Measurements from ENCODE around the gene KCNS1.
"Not testable (repeated sequence)": the region's sequence is repeated elsewhere in the genome, so short reads cannot be mapped to it uniquely, and the experiment has no call there.

The KCNS1 gene

DNA sequence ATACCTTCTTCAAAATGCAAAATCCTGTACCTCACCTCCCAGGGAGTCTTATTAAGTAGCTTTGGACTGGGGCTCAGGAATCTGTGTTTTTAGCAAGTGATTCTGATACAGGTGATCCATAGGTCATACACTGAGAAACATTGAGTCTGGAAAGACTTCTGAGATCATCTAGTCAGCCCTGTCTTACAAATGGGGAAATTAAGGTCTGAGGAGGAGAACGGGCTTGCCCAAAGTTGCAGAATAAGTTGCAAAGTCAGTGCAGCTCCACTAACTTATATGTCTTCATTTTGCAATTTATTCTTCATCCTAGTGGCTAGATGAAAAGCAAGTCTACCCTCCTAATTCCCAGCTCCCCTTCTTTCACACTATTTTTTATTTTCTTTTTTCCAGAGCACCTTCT lies 28.9 kb downstream of the KCNS1 start:
- no peak for DNase-seq

DNA sequence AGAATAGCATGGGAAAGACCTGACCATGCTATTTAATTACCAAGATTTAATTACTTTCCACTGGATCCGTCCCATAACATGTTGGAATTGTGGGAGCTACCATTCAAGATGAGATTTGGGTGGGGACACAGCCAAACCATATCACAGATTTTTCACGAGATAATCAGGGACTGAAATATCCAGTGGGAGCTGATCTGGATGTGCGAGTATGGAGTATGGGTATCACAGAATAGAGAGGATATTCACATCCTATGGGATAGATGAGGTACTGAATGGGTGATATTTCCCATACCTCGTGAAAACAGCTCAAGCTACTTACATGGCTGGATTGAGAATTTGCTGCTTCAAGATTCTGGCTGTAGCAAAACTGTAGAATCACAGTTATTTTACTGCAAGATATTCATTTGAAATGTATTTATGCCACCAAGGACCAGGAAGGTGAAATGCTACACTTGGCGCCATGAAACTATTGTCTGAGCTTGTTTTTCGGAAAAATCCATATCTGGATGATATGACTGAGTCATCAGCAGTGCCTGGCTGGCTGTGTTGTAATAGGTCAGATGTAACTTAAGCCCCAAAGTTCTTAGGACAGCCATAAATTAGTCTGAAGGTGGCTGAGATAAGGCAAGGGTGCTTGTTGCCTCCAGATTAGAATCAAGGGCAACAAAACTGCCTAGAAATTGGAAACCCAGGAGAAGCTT lies 29.8 kb downstream of the KCNS1 start:
- DNase-seq = no peak

GRCh38 chr20:45069261-45069660 lies 31.7 kb downstream of the KCNS1 start:
- DNase-seq = no peak

GRCh38 chr20:45067558-45067957 lies 33.4 kb downstream of the KCNS1 start:
- no peak for DNase-seq

GRCh38 chr20:45067087-45067486 lies 33.8 kb downstream of the KCNS1 start:
- no peak for DNase-seq

DNA sequence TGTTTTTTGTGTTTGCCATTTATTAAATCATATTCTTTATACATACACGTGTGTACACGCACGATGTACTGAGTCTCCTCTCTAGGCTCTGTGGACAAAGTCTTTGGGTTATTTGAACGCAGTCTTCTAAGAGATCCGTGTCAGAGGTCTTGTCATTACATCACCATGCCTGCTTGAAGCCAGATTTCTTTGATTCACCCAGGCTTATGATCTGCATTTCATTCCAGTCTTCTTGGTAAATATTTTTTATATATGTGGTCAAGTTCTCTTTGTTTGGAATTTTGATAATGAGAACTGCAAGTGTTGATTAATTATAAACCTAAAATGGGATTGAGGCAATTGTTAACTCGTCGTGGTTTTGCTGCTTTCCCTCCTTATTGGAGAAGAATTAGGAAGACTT lies 34.6 kb downstream of the KCNS1 start:
- no peak for DNase-seq

DNA sequence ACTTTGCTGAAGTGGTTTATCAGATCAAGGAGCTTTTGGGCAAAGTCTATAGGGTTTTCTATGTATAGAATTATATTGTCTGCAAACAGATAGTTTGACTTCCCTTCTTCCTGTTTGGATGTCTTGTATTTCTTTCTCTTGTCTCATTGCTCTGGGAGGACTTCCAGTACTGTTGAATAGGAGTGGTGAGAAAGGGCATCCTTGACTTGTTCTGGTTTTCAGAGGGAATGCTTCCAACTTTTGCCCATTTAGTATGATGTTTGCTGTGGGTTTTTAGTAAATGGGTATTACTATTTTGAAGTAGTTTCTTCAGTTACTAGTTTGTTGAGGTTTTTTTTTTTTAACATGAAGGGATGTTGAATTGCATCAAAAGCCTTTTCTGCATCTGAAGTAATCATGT lies 36.1 kb downstream of the KCNS1 start:
- DNase-seq = no peak

- not testable (repeated sequence) for DNase-seq
Observed at GRCh38 chr20:45063107-45063506, 37.8 kb downstream of the KCNS1 start.

- DNase-seq = no peak
Observed at GRCh38 chr20:45061244-45061643, 39.7 kb downstream of the KCNS1 start.

DNA sequence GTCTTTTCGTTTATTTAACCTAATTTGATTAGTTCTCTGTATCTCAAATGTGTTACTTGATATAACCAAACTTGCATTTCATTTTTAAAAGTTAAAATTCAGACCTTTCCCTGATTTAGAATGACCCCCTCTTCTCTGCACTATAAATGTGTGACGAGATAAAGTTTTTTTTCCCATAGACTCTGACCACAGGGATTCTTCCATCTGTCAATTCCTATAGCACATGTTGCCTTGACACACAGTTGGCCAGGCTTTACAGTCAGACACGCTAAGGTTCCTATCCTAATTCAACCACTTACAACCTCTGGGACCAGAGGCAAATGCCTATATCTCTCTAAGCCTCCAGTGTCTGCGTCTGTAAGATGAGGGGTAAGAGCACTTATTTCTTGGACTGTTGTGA lies 40.6 kb downstream of the KCNS1 start:
- DNase-seq = no peak

DNA sequence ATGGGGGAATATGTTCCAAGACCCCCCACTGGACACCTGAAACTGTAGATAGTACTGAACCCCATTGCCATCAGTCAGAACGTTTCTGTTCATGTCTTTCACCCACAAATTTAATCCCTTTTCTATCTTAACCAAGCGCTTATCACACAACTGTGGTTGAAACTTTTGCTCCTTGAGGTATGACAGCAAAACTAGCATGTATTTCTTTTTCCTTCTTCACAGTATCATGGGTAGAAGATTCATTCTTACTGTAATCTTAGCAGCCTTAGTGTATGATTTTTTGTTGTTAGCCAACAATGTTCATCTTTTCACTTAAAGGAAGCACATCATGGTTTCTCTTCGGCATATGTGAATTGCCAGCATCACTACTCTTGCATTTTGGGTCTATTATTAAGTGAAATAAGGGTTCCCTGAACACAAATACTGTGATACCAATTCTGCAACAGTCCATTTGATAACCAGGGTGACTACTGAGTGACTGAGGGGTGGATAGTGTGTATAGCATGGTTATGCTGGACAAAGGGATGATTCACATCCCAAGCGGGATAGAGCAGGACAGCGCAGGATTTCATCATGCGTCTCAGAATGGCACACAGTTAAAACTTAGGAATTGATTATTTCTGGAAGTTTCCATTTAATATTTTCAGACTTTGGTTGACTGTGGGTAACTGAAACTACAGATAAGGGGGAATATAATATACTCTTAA lies 41.8 kb downstream of the KCNS1 start:
- DNase-seq = no peak

- no peak for DNase-seq
Observed at GRCh38 chr20:45058168-45058850, 42.6 kb downstream of the KCNS1 start.

DNA sequence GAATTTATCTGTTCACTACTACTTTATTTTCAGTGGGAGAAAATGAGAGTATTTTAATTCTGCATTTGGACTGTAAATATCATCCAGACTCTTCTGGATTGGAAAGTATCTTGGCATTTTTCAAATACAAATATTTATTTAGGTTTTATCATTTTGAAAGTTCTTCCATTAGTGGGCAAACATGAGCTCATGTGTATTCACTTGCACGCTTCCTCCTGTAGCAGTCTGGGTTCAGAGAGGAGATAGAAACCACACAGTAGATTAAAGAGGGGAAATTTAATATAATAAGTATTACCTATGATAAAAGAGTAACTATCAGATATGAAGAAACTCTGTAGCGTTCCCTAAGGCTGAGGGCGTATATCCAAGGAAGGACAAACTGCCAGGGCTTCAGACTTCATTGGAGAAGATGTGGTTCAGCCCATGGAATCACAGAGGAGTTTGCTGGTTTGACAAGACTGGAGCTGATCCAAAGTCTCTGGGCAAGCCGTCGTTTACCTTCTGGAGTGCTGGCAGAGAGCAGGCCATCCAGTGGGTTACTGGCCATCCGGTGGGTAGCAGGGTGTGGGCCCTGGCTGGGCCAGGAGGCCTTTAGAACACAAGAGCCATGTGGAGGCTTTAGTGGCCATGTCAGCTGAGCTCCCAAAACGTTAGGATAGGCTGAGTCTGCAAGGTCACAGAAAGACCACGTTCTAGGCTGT lies 44.3 kb downstream of the KCNS1 start:
- DNase-seq = no peak

DNA sequence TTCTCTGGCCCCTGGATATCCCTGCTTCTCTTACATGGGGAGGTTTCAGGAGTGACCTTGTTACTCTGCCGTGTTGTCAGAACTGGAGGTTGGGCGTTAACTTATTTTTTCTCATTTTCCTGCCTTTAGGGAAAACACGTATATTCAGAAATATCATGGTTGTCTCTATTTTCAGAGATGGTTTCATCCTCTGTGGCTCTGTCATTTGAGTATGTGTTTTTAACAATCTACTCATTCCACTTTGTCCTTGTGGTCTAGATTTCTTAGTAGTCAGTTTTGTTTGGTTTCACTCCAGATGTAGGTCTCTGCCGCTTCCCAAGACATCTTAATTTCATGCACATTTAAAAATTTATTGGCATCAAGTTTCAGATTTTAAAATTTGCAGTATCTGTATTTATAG lies 45.9 kb downstream of the KCNS1 start:
- no peak for DNase-seq

DNA sequence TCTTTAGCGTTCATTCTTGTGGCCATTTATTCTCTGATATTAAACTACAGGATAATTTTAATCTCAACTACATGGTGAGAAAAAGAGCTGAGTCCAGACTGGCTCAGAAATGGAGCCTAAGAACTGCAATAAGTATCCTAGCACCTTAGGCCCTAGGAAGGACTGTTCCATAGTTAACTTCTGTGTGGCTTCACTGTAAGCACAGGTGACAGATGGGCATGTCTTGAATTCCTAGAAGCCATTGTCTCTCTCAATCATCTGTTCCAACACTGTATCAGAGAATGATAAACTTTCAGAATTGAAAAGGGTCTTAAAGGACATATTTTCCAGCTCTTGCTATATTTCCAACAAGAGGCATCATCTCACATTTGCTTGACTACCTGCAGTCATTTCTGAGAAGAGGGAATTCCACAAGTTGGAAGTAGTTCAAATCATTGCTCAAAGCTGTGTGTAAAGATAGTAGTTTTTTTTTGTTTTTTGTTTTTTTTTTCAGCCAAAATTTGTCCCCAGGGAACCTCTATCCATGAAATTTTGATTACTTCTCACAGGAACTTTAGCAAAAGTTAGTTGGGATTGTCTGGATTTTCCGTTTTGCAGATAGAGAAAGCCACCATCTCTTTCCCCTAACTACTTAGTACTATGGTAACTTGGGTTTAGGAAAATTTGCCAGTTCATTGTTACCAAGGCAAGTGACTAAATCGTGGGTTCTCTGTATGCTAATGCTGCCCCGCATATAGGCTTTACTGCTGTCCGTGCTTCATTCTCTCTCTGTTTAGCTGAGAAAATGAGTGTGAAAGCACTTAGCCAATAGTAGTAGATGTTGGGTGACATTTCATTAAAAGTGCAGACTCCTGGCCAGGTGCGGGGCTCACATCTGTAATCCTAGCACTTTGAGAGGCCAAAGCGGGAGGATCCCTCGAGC lies 47.2 kb downstream of the KCNS1 start:
- DNase-seq = no peak

GRCh38 chr20:45052698-45053429 lies 48.1 kb downstream of the KCNS1 start:
- no peak for DNase-seq

GRCh38 chr20:45051204-45052060 lies 49.5 kb downstream of the KCNS1 start:
- no peak for DNase-seq

GRCh38 chr20:45049904-45050471 lies 50.9 kb downstream of the KCNS1 start:
- DNase-seq = no peak

- no peak for DNase-seq
Observed at GRCh38 chr20:45049438-45049837, 51.5 kb downstream of the KCNS1 start.

DNA sequence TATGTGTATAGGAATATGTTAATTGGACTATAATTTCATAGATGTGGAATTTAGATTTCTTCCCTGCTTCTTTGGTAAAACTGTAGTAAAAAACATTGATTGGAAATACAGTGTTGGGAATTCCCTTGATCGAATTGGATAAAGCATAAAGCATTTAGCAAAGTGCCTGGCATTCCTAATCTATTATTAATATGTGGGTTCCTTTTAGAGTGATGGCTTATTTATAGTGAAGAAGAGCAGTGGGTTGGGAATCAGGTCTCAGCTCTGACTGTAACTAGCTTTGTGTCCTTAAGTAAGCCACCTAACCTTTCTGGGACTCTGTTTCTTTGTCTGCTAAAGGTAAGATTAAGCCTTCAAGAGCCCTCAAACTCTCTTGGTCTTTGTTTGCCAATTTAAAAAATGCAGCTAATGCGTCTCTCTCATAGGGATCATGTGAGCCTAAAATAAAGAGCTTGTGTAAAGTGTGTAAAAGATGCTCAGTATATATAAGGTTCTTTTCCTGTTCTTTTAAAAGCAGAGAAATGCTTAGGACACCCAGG lies 53.3 kb downstream of the KCNS1 start:
- no peak for DNase-seq

Data from activated T-cell treated with anti-CD3 and anti-CD28 coated beads for 4 hours (primary cell).